DMS 273 (cell line): ENCODE results near the gene B4GALNT4.
A peak's percentile ranks its signal among the peaks of the same experiment; 100 is the strongest.
"Not testable (repeated sequence)": the region's sequence is repeated elsewhere in the genome, so short reads cannot be mapped to it uniquely, and the experiment has no call there.

ENCODE experiments used
- DNase-seq: peaks from one replicate; lab custom pipeline; 2025; ENCODE audit not compliant: unreplicated experiment; lab: John Stamatoyannopoulos, UW

The B4GALNT4 gene

DNA sequence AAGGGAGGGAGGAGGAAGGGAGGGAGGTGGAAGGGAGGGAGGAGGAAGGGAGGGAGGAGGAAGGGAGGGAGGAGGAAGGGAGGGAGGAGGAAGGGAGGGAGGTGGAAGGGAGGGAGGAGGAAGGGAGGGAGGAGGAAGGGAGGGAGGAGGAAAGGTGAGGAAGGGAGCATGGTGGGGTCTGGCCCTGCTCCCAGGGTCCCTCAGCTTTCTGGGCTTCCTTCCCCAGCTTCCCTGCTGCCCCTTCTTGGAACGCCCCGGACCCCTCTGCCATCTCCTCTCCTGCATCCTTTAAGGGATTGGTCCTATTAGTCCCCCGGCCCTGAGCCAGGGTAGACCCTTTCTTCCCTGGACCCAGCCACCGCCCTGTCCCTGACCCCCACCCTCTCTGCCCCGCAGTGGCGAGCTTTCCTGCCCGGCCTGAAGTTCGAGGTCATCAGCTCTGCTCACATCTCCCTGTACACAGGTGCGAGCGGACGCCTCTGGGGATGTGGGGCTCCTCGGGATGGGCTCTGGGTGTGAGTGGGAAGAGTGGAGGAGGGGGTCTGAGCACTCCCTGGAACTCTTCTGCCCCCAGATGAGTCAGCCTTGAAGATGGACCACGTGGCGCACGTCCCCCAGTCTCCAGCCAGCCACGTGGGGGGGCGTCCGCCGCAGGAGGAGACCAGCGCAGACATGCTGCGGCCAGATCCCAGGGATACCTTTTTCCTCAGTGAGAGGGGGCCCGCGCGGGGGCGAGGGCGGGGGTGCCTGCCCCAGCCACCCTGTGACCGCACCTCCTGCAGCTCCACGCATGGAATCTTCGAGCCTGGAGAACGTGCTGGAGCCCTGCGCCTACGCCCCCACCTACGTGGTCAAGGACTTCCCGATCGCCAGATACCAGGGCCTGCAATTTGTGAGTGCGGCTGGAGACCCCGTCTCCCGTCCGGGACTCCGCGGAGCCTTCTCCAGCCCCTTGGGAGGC is 6.0 kb downstream of the B4GALNT4 start:
- no peak for DNase-seq

DNA sequence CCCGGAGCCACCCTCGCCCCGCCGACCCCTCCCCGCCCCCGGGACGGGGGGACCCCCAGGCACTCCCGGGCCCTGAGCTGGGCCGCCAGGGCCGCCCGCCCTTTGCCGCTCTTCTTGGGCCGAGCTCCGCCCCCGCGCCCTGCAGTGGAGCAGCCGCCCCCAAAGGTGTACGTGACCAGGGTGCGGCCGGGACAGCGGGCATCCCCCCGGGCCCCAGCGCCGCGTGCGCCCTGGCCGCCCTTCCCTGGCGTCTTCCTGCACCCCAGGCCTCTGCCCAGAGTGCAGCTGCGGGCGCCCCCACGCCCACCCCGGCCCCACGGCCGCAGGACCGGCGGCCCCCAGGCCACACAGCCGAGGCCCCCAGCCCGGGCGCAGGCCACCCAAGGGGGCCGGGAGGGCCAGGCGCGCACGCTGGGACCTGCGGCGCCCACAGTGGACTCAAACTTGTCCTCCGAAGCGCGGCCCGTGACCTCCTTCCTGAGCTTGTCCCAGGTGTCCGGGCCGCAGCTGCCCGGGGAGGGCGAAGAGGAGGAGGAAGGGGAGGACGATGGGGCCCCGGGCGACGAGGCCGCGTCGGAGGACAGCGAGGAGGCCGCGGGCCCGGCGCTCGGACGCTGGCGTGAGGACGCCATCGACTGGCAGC is 7.4 kb downstream of the B4GALNT4 start:
- no peak for DNase-seq

- DNase-seq = no peak
Observed at GRCh38 chr11:377174-377865, 8.0 kb downstream of the B4GALNT4 start.

- no peak for DNase-seq
Observed at GRCh38 chr11:377883-378500, 8.7 kb downstream of the B4GALNT4 start.

DNA sequence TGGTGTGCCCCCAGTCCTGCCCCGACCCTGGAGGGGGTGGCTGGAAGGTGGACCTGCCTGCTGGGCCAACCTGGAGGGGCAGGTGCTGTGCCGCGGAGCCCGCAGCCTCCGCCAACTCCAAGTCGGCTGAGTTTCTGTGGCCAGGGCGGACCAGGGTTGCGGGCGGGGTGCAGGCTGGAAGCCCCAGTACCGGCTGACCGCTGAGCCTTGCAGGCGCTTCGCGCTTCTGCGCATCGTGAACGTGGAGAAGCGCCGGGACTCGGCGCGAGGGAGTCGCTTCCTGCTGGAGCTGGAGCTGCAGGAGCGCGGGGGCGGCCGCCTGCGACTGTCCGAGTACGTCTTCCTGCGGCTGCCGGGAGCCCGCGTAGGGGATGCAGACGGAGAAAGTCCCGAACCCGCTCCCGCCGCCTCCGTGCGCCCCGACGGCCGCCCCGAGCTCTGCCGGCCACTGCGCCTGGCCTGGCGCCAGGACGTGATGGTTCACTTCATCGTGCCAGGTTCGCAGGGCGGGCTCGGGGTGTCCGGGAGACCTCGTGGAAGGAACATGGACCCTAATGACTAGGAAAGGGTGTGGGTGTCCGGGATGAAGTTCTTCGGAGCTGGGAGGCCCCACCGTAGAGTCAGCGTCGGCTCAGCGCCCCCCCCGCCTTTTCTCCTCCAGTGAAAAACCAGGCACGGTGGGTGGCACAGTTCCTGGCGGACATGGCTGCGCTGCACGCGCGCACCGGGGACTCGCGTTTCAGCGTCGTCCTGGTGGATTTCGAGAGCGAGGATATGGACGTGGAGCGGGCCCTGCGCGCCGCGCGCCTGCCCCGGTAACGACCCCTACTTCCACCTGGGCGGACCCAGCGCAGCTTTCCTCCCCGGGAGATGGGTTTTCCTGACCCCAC is 10.2 kb downstream of the B4GALNT4 start:
- no peak for DNase-seq

DNA sequence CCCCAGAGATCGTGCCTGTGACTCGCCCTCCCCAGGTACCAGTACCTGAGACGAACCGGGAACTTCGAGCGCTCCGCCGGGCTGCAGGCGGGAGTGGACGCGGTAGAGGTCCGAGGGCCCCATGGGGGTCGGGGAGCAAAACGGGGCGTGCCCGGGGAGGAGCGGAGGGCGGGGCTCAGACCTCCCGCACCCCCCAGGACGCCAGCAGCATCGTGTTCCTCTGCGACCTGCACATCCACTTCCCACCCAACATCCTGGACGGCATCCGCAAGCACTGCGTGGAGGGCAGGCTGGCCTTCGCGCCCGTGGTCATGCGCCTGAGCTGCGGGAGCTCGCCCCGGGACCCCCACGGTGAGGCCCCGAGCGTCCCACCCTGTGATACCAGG is 10.8 kb downstream of the B4GALNT4 start:
- DNase-seq = no peak

DNA sequence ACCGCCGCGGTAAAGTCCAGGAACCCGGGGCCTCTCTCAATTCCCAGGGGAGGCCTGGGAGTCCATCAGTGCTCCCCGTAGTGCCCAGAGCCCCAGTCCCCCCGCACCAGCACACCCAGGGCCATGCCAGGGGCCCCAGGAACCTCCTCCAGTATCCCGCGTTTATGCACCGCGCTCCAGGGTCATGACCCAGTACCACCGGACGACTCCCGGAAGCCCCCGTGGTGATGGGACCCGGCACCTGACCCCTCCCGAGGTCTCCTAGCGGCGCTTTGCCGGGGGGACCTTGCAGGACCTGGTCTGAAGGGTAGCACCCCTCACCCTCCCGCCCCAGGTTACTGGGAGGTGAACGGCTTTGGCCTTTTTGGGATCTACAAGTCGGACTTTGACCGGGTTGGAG is 11.2 kb downstream of the B4GALNT4 start:
- DNase-seq = no peak

GRCh38 chr11:380996-381395 is 11.7 kb downstream of the B4GALNT4 start:
- DNase-seq = no peak

- no peak for DNase-seq
Observed at GRCh38 chr11:381501-382072, 12.3 kb downstream of the B4GALNT4 start.

- no peak for DNase-seq
Observed at GRCh38 chr11:382081-382629, 12.9 kb downstream of the B4GALNT4 start.

DNA sequence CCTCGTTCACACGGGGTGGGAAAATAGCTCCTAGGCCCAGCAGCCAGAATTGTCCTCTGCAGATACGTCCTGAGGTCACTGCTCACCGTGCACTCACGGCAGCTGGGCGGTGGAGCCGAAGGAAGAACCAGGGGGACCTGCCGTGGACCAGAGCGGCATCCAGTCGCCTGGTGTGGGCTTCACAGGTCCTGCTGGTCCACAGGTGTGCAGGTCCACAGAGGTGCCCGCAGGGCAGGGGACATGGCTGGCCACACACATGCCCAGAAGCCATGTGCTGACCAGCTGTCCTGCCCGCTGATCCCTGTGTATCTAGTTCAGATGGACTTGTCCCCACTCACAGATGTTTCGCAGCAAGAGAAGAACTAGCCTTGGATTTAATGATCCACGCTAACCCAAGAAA is 14.1 kb downstream of the B4GALNT4 start:
- no peak for DNase-seq

DNA sequence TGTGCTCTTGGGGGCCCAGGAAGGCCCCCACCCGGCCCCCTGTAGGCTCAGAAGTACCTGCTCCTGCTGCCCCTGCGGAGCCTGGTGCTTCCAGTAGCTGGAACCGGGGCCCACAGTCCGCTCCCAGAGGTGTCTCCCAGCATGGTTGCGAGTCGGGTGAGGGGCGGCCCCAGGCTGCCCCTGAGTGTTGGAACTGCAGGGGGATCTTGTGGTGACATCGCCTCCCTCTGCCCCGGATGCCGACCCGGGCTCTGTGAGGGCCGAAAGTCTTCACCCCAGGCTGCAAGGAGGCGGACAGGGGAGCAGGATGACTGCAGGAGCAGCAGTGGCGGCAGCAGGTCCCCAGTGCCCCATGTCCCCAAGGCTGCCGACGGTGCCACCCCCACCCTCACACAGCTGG is 15.2 kb downstream of the B4GALNT4 start:
- no peak for DNase-seq

- no peak for DNase-seq
Observed at GRCh38 chr11:385594-386351, 16.5 kb downstream of the B4GALNT4 start.

- DNase-seq = no peak
Observed at GRCh38 chr11:386483-386882, 17.2 kb downstream of the B4GALNT4 start.

- DNase-seq = no peak
Observed at GRCh38 chr11:387193-387793, 18.0 kb downstream of the B4GALNT4 start.

DNA sequence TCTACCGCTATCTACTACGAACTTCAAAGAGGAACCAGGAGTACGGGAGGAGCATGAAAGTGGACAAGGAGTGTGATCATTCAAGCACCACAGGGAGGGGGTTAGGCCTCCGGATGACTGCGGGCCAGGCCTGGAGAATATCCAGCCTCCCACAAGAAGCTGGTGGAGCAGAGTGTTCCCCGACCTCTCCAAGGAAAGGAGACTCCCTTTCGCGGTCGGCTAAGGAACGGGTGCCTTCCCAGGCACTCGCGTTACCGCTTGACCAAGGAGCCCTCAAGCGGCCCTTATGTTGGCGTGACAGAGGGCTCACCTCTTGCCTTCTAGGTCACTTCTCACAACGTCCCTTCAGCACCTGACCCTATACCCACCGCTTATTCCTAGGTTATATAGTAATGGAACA is 20.1 kb downstream of the B4GALNT4 start:
- not testable (repeated sequence) for DNase-seq

GRCh38 chr11:390175-390574 is 20.9 kb downstream of the B4GALNT4 start:
- peak; percentile 68 for DNase-seq
